NCI-H187 (cell line): ENCODE measurements around the gene KCTD17.
A peak's percentile ranks its signal among the peaks of the same experiment; 100 is the strongest.
"Not testable (repeated sequence)": the region's sequence is repeated elsewhere in the genome, so short reads cannot be mapped to it uniquely, and the experiment has no call there.

Source experiments
- DNase-seq, 2 experiments: peaks; one replicate each; lab custom pipeline; 2025; lab: John Stamatoyannopoulos, UW

The KCTD17 gene

DNA sequence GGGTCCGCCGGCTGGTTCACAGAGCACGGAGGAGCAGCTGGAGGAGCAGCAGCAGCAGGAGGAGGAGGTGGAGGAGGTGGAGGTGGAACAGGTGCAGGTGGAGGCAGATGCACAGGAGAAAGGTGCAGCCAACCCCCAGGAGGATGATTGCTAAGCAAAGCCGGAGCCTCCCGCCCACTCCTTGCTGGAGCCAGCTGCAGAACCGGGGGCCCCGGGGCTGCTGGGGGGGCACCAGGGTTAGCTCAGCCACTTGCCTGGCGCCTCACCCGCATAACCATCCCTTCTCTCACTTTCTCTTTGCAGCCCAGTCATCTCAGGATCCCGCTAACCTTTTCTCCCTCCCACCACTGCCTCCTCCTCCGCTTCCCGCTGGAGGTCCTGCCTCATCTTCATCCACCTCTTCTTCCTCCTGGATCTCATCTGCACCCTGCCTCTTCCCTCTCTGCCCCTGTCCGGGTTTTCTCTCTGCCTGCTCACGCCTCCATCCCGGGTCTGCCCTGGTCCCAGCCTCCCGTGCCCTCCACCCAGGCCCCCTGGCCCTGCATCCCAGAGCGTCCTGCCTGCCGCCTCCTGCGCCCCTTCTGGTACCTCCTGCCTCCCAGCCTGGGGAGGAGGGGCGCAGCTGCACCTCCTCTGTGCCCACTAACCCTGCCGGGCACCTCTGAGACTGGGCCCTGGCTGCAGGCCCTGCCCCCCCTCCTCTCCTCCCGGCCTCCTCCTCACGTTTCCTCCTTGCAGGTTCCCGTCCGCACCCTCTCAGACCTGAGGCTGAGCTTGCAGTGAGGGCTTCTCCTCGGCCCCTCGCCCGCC, 9.5 kb downstream of the KCTD17 start:
- DNase-seq: no peak

DNA sequence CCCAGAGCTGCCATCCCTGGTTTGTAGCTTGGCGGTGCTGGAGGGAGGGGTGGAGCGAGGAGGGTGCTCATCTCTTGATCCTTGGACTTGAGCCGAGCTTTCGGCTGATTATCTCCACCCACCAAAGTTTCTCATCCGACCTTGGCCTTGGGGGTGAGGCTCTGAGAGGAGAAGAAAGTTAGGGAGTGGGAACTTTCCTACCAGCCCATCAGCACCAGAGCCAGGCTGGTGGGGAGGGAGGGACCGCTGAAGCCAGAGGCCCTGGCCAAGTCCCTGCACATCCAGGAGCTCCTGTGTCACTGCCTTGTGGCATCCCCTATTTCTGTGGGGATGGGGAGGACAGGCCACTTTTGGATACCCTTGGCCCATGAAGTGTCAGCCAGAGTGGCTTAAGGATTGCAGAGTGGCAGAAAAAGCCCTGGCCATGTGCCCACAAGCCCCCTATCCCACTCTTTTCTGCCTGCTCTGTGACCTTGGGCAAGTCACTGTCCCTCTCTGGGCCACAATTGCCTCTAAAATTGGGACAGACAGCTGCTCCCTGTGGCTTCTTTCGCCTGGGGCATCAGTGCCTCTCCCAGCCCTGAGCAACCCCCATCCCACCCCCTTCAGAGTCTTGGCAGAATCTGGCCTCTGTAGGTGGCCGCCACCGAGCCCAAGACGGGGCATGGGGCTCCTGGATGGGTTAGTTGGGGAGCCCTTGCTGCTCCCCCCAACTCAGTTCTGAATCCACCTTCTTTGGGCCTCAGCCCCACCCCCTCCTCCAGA, 10.3 kb downstream of the KCTD17 start:
- no peak for DNase-seq

DNA sequence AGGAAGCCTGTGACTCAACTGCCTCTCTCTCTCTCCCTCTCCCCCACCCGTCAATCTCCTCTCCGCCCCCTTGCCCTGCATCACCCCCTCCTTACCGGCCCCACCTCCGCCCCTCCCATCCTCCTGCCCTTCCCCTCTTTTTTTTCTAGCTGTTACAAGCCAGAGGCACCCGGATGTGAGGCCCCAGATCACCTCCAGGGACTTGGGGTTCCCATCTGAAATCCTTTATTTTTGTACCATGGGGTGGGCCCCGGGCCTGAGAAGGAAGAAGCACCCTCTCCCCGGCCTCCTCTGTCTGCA, 10.8 kb downstream of the KCTD17 start:
- DNase-seq: no peak

DNA sequence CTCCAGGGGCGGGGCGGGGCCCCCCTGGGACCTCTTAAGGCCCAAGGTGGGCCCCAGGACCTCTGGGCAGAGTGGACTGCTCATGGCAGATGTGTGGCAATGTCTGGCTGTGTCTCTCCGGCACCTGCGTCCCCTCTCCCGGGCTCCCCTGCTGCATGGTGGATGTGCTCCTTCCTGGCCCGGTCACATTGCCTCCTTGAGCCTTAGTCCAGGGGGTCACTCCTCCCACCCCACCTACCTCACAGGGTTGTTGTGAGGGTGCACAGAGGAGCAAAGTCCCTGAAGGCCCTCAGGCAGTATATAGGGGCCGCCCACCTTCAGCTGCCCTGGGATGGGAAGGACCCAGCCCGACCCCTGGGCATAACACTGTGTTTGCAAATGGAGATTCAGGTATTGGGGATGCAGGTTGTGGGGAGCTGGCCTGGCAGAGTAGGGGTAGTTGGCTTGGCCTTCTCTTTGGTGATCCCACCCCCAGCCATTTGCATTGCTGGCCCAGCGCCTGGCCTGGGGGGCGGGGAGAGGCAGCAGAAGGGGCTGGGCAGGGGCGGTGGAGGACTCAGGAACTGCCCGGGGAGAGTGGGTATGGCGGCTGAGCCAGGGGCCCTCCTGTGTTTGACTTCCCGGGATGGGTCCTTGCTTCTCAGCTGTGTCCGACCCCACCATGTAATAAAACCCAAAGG, 11.3 kb downstream of the KCTD17 start:
- DNase-seq: no peak

DNA sequence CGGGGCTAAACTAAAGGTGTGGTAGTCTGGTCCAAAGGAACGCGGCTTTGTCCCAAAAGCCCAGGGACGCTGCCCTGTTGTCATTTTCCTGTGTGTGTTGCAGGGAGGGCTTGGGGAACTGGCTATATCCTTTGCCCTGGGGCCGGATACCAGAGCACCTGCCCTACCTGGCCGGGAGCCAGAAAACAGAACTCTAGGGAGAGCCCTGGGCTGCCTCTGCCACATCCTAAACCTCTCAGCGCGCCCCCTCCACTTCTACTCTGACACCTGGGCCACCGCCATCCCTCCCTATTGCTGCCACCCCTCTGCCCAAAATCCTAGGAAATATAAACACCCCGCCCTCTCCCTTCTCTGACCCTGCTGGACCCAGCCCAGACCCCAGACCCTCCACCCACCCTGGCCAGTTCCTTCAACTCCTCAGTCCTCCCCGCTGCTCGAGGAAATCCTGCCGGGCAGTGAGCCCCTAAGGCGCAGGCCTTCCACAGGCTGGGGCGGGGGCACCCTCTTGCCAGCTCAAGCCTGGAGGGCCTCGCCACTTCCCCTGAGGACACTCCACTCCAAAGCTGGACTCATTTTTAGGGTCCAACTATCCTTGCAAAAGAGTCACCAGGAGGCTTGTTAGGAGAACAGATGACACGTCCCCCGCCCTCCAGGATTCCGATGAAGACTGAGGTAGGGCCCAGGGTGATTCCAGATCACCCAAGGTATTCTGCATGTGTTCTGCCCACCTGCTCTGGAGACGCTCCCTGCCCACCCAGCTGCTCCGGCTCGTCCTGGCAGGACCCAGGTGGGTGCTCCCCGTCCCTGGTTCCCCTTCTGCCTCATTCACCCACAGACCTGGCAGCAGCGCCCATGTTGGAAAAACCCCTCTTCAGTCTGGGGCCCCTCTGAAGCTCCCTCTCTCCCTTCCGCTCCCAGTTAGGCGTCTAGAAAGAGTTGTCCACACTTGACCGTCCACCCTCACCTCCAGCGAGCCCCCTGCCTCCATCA, 12.2 kb downstream of the KCTD17 start:
- peak in 1 of 2 experiments; percentile 2 for DNase-seq

DNA sequence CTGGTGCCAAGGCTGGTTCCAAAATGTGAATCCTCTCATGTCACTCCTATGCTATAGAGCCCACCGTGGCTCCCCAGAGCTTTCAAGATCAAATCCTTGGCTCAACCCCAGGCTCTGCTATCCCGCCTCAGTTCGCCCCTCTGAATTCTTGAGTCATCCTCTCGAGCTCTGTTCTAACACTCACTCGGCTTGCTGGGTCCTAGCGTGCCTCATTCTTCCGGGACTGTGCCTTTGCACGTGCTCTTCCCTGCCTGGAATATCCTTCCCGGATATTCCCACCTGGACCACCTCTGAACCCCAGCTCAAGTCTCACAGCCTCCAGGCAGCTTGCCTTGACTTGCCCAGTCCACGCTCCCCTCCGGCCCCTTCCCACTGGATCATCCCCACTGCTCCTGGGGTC, 13.0 kb downstream of the KCTD17 start:
- no peak for DNase-seq

- no peak for DNase-seq
Observed at GRCh38 chr22:37065180-37065579, 13.6 kb downstream of the KCTD17 start.

DNA sequence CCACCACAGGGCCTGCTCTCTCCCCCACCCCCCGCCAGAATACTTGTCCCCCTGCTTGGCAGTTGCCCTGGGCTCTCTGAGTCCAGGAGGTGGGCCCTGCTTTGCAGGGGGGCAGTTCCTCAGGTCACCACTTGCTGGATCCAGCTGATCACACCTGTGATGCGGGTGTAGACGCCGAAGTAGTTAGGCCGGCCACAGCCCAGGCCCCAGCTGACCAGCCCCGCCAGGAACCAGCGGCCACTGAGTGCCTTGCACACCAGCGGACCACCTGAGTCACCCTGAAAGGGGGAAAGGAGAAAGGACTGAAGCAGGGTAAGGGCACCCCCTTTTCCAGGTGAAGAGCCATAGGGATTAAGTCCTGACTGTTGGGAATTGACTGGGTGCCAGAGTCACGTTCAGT, 14.4 kb downstream of the KCTD17 start:
- no peak for DNase-seq

DNA sequence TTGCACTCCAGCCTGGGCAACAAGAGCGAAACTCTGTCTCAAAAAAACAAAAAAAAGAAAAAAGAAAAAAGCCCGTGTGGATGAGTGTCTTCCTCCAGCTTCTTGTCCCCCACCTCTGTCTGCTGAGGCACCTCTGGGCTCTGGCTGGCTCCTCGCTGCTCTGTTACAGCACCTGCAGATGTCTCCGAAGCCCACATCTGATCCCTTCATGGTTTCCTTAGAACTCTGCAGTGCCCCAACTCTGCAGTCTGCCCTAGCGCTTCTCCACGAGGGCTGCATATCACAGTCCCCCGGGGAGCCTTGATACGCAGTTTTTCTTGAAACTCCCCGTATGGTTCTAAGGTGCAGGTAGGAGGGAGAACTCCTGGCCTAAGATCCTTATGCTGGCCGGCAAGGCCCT, 15.9 kb downstream of the KCTD17 start:
- DNase-seq: no peak

- DNase-seq: no peak
Observed at GRCh38 chr22:37068859-37069258, 17.3 kb downstream of the KCTD17 start.

GRCh38 chr22:37069319-37069718, 17.8 kb downstream of the KCTD17 start:
- DNase-seq: no peak

GRCh38 chr22:37069719-37070118, 18.2 kb downstream of the KCTD17 start:
- DNase-seq: no peak

DNA sequence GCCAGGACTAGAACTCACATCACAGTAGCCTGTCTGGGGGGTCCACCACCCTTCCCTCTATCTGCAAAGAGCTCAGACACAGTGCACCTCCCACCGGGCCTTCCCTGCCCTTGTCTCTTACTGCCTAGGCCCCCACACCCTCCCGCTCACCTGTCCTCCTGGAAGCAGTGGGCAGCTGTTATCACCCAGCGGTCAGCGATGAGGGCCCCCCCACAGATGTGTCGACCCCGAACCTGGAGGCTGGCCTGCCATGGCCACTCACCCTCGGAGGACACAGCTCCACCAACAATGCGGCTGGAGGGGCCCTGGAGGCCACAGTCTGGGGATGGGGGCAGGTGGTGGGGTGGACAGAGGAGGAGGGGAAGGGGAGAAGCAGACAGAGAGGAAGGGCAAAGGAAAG, 18.8 kb downstream of the KCTD17 start:
- no peak for DNase-seq

GRCh38 chr22:37070744-37071143, 19.2 kb downstream of the KCTD17 start:
- no peak for DNase-seq

DNA sequence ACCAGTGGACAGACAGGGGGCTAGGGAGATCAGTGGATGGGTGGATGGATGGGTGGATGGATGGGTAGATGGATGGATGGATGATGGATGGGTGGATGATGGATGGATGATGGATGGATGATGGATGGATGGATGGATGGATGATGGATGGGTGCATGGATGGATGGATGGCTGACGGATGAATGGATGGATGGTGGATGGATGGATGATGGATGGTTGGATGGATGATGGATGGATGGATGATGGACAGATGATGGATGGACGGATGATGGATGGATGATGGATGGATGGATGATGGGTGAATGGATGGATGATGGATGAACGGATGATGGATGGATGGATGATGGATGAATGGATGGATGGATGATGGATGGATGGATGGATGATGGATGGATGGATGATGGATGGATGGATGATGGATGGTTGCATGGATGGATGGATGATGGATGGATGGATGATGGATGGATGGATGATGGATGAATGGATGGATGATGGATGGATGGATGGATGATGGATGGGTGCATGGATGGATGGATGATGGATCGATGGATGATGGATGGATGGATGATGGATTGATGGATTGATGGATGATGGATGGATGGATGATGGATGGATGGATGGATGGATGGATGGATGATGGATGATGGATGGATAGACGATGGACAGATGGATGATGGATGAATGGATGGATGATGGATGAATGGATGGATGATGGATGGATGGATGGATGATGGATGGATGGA, 20.5 kb downstream of the KCTD17 start:
- DNase-seq: not testable (repeated sequence)

GRCh38 chr22:37072673-37073072, 21.1 kb downstream of the KCTD17 start:
- no peak for DNase-seq

- DNase-seq: no peak
Observed at GRCh38 chr22:37074537-37074936, 23.0 kb downstream of the KCTD17 start.

GRCh38 chr22:37075046-37075445, 23.5 kb downstream of the KCTD17 start:
- no peak for DNase-seq

GRCh38 chr22:37075822-37076433, 24.4 kb downstream of the KCTD17 start:
- no peak for DNase-seq

GRCh38 chr22:37077802-37078448, 26.4 kb downstream of the KCTD17 start:
- peak in 1 of 2 experiments; percentile 4 for DNase-seq
